Fibroblast of the aortic adventitia (primary cell): ENCODE data around the gene CNGB1. TPM values are rescaled to one million over a fixed set of nuclear protein-coding genes. Genes with fewer than 3 reads are reported as not detected.

Source experiments
- DNase-seq: peaks from one replicate; pipeline ENCODE4 v3.0.0-alpha.2; 2010; ENCODE audit warnings: low read depth
- H3K4me3 ChIP-seq: 2 replicates; pipeline ENCODE4 v1.5.1; 2011; ENCODE audit warnings: low read depth, mild to moderate bottlenecking, control low read depth, low read length, moderate library complexity
- total RNA-seq: library from RNA; depleted of rRNA; stranded (reverse); fragments of >200 nt; gene quantifications from 2 replicates; pipeline ENCODE4 v1.2.3, GENCODE V29; 2012; ENCODE audit warnings: low replicate concordance
- TF ChIP-seq, protein P1 (sequence below): IDR thresholded peaks from 2 replicates; pipeline ENCODE4 v1.5.1; 2011; ENCODE audit warnings: mild to moderate bottlenecking, low read length, control low read depth, inconsistent platforms; ENCODE audit not compliant: insufficient read depth

The CNGB1 gene
- total RNA-seq, 1 donor: not detected

GRCh38 chr16:57889522-57889921 lies 81.4 kb downstream of the CNGB1 start:
- TF ChIP-seq, protein P1, sequence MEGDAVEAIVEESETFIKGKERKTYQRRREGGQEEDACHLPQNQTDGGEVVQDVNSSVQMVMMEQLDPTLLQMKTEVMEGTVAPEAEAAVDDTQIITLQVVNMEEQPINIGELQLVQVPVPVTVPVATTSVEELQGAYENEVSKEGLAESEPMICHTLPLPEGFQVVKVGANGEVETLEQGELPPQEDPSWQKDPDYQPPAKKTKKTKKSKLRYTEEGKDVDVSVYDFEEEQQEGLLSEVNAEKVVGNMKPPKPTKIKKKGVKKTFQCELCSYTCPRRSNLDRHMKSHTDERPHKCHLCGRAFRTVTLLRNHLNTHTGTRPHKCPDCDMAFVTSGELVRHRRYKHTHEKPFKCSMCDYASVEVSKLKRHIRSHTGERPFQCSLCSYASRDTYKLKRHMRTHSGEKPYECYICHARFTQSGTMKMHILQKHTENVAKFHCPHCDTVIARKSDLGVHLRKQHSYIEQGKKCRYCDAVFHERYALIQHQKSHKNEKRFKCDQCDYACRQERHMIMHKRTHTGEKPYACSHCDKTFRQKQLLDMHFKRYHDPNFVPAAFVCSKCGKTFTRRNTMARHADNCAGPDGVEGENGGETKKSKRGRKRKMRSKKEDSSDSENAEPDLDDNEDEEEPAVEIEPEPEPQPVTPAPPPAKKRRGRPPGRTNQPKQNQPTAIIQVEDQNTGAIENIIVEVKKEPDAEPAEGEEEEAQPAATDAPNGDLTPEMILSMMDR: no peak
- H3K4me3 ChIP-seq: no peak overlapping the region
- DNase-seq: no peak

DNA sequence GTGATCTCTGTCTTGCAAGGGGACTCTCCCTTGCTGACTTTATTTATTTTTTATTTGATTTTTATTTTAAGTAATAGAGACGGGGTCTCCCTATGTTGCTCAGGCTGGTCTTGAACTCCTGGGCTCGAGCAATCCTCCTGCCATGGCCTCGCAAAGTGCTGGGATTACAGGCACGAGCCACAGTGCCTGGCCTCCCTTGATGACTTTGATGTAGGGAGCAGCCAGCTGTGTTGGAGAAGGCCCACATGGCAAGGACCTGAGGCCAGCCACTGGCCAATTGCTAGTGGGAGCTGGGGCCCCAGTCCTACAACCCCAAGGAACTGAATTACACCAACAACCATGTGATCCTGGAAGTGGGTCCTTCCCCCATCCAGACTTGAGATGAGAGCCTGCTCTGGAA lies 81.8 kb downstream of the CNGB1 start:
- no peak for DNase-seq
- no peak overlapping the region for H3K4me3 ChIP-seq
- TF ChIP-seq, protein P1: no peak

DNA sequence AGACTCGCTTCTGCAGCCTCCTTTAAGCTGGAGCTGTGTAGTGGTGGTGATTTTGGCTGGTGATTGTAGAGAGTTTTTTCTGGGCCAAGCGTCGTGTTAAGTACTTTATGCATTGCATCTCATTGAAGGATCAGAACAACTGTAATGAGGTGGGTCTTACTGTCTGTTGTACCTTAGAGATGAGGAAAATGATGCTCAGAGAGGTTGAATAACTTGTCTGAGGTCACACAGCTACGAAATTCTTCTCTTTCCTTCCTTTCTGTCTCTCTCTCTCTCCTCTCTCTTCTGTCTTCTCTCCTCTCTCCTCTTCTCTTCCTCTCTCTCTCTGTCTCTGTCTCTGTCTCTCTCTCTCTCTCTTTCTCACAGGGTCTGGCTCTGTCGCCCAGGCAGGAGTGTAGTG lies 82.8 kb downstream of the CNGB1 start:
- DNase-seq: no peak
- TF ChIP-seq, protein P1: no peak
- H3K4me3 ChIP-seq: no peak overlapping the region

DNA sequence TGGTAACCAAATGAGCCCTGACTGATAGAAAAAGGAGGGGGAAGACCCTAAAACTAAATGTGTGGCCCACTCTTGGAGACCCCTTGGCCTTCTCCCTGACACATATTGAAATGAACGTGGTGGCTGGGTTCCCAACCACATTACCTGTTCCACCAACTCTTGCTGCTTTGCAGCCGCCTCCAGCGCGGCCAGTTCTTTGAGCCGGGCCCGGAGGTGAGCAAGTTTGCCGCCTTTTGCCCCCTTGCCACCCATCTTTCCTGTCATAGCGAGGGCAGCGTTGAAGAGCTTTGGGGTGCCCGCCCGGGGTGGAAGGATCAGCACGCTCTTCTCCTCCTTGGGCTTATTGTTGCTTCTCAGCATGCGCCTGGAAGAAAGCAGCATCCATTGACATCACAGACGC lies 83.2 kb downstream of the CNGB1 start:
- no peak for DNase-seq
- H3K4me3 ChIP-seq: no peak overlapping the region
- TF ChIP-seq, protein P1: no peak

DNA sequence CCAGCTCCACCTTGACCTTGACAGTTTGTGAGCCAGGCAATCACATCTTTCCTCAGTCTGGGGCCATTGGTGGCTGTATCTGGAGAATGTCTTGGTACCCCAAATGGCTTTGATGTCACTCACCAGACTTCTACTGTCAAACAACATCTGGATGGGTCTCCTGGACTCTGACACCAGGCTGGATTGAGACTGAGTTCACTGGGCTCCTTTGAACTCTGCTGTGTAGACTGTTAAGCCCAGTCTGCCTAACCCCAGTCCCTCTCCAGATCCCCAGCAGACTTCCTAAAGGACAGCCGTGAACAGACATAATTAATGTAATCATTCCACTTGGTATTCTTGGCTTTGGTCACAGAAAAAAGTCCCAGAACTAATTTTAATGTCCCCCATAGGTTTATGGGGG lies 84.5 kb downstream of the CNGB1 start:
- H3K4me3 ChIP-seq: no peak overlapping the region
- TF ChIP-seq, protein P1: no peak

GRCh38 chr16:57884655-57885133 lies 86.2 kb downstream of the CNGB1 start:
- no peak for DNase-seq
- no peak overlapping the region for H3K4me3 ChIP-seq
- TF ChIP-seq, protein P1: no peak

More for the DNA sequence above, 84.5 kb downstream of the CNGB1 start:
- no peak for DNase-seq

DNA sequence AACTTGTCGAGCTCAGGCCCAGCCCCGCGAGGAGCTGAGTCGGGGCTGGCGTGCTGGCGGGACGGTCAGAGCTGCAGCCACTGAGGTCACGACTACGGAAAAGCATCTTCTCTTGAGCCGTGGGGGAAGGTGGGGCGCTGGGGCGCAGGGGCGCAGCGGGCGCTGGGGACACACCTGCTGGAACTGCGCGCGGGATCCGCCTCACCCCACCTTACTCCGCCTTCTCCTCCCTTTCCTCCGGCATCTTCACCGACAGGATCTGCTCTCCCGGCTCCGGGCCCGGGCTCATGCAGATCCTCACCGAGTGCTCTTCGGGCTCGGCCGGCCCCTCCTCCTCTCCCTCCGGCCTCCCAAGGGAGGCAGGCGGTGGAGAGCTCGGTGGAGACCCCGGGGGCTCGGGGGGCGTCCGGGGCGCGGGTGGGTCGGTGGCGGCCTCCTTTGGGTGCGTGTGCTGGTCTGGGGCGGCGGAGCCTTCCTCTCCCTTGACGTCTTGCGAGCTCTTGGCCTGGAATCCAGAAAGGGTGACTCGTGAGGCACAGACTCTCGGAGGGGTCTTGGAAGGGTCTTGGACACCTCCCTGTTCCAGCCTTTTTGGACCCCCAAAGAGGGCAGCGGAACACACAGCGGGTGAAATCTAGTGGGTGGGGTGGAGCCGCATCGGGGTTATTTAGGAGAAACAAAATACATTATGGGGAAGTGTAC lies 86.8 kb downstream of the CNGB1 start:
- DNase-seq: no peak
- no peak overlapping the region for H3K4me3 ChIP-seq

More for the DNA sequence above, 86.8 kb downstream of the CNGB1 start:
- TF ChIP-seq, protein P1: no peak
